Measurements from ENCODE around the gene TRIAP1. TPM values are rescaled to one million over a fixed set of nuclear protein-coding genes. Genes with fewer than 3 reads are reported as not detected.
A peak's percentile ranks its signal among the peaks of the same experiment; 100 is the strongest.

TRIAP1 gene
- total RNA-seq, 1 donor from 2014 or later: 16.1 TPM

- DNase-seq (ENCODE audit: low spot score): no peak
Measured at GRCh38 chr12:120429368-120429767, 16.8 kb downstream of the TRIAP1 start.

DNA sequence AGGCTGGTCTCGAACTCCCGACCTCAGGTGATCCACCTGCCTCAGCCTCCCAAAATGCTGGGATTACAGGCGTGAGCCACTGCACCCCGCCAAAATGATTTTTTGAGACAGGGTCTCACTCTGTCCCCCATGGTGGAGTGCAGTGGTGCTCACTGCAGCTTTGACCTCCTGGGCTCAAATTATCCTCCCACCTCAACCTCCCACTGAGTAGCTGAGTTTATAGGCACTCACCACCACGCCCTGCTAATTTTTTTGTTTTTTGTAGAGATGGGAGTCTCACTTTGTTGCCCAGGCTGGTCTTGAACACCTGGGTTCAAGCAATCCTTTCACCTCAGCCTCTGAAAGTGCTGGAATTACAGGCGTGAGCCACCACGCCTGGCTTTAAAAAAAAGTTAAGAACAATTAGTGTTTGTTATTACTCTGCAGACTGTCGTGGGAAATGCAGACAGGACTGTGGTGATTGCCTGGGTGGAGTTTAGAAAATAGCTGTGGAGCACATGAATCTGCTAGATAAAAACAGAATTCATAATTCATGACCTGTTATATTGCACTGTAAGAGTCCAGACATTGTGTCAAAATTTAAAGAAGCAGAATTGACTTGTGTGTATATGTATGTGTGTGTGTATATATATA is 17.5 kb downstream of the TRIAP1 start:
- DNase-seq (ENCODE audit: low spot score): no peak

DNA sequence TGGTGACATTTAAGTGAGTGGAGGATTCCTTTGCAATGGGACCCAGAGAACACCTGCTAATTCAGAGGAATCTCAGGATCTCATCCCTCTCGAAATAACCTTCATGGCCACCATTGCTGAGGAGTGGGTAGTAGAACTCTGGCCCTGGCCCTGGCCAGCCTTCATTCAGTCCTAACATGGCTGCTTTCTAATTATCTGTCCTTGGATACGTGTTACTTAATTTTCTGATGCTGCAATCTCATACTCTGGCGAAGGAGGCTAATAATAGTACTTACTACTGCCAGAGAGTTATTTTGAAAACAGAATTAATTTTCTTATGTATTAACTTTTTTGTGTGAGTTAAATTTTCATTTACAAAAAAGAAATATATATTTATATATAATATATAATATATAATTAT is 20.4 kb downstream of the TRIAP1 start:
- no peak for DNase-seq (ENCODE audit: low spot score)

GRCh38 chr12:120422892-120423456 is 23.2 kb downstream of the TRIAP1 start:
- no peak for DNase-seq (ENCODE audit: low spot score)

- no peak for DNase-seq (ENCODE audit: low spot score)
Measured at GRCh38 chr12:120421701-120422100, 24.5 kb downstream of the TRIAP1 start.

DNA sequence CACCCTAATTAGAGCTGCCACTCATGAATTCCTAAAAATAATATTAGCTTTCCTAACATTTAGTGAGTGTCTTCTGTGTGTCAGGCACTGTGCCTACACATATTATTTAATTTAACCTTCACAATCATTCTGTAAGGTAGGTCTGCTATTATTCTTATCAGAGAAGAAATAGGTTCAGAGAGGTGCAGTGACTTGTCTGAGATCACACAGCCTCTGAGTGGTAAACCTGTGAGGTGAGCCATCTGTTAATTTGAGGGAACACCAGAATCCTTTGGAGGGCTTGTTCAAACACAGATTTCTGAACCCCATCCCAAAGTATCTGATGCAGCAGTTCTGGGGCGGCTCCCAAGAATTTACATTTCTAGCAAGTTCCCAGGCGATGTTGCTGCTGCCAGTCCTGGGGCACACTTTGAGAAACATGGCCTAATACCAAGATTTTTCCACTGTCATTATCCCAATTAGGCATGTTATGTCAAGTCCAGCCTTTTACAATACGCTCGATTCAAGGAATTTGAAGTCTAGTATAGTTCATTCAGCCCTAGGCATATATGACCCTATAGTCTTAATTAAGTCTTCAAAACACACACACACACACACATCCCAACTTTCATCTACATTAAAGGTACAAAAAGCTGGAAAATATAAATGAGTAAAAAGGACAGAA is 28.1 kb downstream of the TRIAP1 start:
- DNase-seq (ENCODE audit: low spot score): no peak

- no peak for DNase-seq (ENCODE audit: low spot score)
Measured at GRCh38 chr12:120416490-120417216, 29.5 kb downstream of the TRIAP1 start.

GRCh38 chr12:120413901-120414695 is 32.1 kb downstream of the TRIAP1 start:
- no peak for DNase-seq (ENCODE audit: low spot score)

DNA sequence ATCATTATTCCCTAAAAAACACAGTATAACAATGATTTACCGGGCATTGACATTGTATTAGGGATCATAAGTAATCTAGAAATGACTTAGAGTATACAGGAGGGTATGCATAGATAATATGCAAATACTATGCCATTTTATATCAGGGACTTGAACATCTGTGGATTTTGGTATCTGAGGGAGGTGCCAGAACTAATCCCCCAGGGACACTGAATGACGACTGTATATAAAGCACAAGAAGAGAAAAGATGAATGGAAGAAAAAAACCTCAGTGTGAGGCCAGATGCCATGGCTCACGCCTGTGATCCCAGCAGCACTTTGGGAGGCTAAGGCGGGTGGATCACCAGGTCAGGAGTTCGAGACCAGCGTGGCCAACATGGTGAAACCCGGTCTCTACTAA is 33.8 kb downstream of the TRIAP1 start:
- DNase-seq (ENCODE audit: low spot score): no peak

GRCh38 chr12:120408771-120409170 is 37.4 kb downstream of the TRIAP1 start:
- DNase-seq (ENCODE audit: low spot score): no peak

- no peak for DNase-seq (ENCODE audit: low spot score)
Measured at GRCh38 chr12:120406553-120406952, 39.6 kb downstream of the TRIAP1 start.

GRCh38 chr12:120406069-120406468 is 40.1 kb downstream of the TRIAP1 start:
- DNase-seq (ENCODE audit: low spot score): no peak

- DNase-seq (ENCODE audit: low spot score): no peak
Measured at GRCh38 chr12:120404271-120404670, 41.9 kb downstream of the TRIAP1 start.

- DNase-seq (ENCODE audit: low spot score): no peak
Measured at GRCh38 chr12:120403869-120404268, 42.3 kb downstream of the TRIAP1 start.

GRCh38 chr12:120402217-120402616 is 44.0 kb downstream of the TRIAP1 start:
- no peak for DNase-seq (ENCODE audit: low spot score)

DNA sequence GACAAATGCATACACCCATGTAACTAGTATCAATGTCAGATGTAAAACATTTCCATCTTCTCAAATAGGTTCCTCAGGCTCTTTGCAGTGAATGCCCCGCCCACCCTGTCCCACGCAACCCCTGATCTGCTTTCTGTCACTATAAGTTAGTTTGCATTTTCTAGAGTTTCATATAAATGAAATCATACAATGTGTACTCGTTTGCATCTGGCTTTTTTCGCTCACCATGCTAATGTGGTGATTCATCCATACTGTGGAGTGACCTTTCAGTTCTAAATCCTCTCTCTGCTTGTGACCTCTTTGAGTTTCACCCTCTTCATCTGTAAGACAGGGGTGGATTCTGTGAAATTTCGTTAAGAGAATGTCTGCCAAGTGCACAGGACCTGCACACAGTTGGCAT is 46.7 kb downstream of the TRIAP1 start:
- DNase-seq (ENCODE audit: low spot score): no peak

- DNase-seq (ENCODE audit: low spot score): no peak
Measured at GRCh38 chr12:120397824-120398540, 48.2 kb downstream of the TRIAP1 start.

DNA sequence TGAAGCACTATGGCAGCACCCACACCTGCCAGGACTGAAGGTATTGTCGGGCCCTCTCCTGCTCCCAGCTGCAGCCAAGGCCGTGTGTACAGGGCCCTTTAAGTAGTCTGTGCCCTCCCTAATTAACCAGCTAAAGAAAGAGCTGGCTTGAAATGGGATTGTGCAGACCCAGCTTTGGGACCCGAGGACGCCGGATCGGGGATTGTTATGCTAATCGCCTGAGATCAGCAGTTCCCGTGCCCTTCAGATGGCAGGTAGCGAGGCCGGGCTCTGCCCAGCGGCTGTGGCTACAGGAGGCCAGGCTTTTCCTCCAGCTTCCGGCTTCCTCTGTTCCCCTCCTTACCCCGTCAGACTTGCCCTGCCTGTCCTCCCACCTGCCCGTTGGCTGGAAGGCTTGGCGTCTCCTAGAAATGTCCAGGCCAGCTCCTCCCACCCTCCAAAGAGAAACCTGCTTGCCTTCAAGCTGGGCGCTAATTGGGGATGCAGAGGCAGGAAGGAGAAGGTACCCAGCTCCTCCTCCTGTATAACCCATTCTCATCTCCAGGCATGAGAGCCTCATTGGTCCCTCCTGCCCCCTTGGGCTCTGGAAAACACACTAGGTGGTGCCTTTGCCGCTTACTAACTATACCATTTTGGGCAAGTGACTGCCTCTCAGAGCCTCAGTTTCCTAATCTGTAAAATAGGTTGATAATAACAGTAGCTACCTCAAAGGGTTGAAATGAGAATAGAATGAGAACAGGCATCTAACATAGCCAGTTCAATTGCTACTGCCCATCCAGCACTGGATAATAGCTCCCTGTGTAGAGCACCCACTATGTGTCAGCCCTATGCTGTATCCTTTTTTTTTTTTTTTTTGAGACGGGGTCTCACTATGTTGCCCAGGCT is 51.5 kb downstream of the TRIAP1 start:
- DNase-seq (ENCODE audit: low spot score): peak; percentile 29

Data from mucosa of gallbladder (tissue), 1 donor.